ENCODE measurements around the gene CCDC106.

The CCDC106 gene

DNA sequence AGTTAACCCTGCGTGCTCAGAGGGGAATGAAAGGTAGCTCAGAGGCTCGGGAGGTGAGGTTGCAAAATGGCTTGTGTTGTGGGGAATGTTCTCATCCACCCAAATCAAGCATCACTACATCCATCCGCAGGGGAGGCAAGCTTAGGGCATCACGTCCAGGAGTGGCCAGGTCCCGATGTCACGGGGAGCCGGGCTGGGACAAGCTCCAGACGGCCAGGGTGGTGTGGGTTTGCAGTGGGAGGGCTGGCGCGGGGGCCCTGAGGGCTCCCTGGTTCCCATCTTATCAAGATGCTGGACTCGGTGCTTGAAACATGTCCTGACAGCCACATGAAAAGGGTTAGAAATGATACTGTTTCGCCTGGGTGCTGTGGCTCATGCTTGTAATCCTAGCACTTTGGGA is 52.8 kb downstream of the CCDC106 start:
- no peak for DNase-seq

DNA sequence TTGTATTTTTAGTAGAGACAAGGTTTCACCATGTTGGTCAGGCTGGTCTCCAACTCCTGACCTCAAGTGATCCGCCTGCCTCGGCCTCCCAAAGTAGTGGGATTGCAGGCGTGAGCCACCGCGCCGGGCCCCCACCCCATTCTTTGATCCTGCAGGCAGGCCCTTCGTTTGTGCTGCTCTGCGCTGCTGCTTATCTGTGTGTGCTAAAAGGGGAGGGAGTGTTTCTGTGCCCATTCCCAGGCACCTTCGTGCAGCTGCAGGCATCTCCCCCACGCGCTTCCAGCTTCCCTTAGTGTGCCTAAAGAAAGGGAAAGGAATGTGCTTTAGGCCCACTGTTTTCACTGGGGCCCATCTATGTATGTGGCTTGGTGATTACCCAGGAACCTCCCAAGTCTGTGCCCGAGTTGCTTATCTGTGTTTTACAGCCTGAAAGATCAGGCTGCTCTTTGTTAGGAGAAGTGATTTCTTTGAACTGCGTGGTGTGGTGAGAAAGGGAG is 54.2 kb downstream of the CCDC106 start:
- no peak for DNase-seq

Measured in CD4-positive, alpha-beta T cell treated with Interleukin-17A for 4 hours (primary cell).